K562 (cell line): Measurements from ENCODE around the gene LSM14B. TPM values are rescaled to one million over a fixed set of nuclear protein-coding genes. Genes with fewer than 3 reads are reported as not detected.
A peak's percentile ranks its signal among the peaks of the same experiment; 100 is the strongest.

Source experiments
- ATAC-seq: fragments of 200-7000 bp; cut with Tn5 transposase; 3 replicates; pipeline ENCODE4 v1.9.1; 2020; ENCODE audit warnings: moderate library complexity
- BruUV-seq: library from RNA; stranded (reverse); fragments of 400-500 nt; replicated peaks from 2 replicates; lab custom pipeline; 2021; lab: Mats Ljungman, UMichigan
- CTCF ChIA-PET: fragments of 300-600 bp; formaldehyde crosslinking; extraction: SDS; loops from one replicate; lab custom pipeline; 2021; ENCODE audit warnings: low intra/inter-chr PET ratio; lab: Yijun Ruan, JAX
- POLR2A ChIA-PET: fragments of 300-600, 350-650 bp; sonication (Branson Sonifier 250); formaldehyde crosslinking; extraction: SDS; loops from one replicate; lab custom pipeline; 2021; ENCODE audit warnings: antibody characterized with exemption, inconsistent platforms; lab: Yijun Ruan, JAX
- DNase-seq, 4 experiments: peaks; one replicate each; pipeline versions ENCODE4 v3.0.0 to v3.0.0-alpha.2; 2011 to 2018; ENCODE audit warnings: low spot score in 3 of 4, mixed read lengths in 3 of 4; ENCODE audit errors: extremely low read depth in 1 of 4
- FAIRE-seq: peaks from 2 replicates; lab custom pipeline; 2011; peaks lifted over from hg19 to GRCh38; lab: Jason Lieb, UNC
- H2AFZ ChIP-seq: 2 replicates; pipeline ENCODE4 v1.6.0; 2011; ENCODE audit warnings: low read depth, low read length, control low read depth, inconsistent platforms
- H3K27ac ChIP-seq: fragments of 200-600 bp; 3 replicates; pipeline ENCODE4 v1.8.0; 2011; ENCODE audit warnings: low read depth, mild to moderate bottlenecking, control low read depth, inconsistent platforms, low read length, moderate library complexity, mixed read lengths; ENCODE audit errors: extremely low read depth
- H3K27me3 ChIP-seq, 2 experiments: fragments of 300-600 bp in 1 of 2; 2 replicates in 1 of 2; 3 replicates in 1 of 2; pipeline versions ENCODE4 v1.6.0 to v1.8.0; 2011; ENCODE audit warnings: inconsistent platforms in 2 of 2, low read length in 2 of 2, mild to moderate bottlenecking in 1 of 2, mixed read lengths in 1 of 2, moderate library complexity in 1 of 2; ENCODE audit not compliant: control insufficient read depth in 2 of 2, insufficient read depth in 2 of 2
- H3K36me3 ChIP-seq: fragments of 300-600 bp; 3 replicates; pipeline ENCODE4 v1.8.0; 2011; ENCODE audit warnings: mild to moderate bottlenecking, low read length, inconsistent platforms; ENCODE audit not compliant: control insufficient read depth, insufficient read depth
- H3K4me1 ChIP-seq, 2 experiments: fragments of 200-600 bp in 1 of 2; replicated peaks in 1 of 2; 2 replicates in 1 of 2; 3 replicates in 1 of 2; pipeline versions ENCODE4 v1.5.1 to v1.8.0; 2011; ENCODE audit warnings: inconsistent platforms in 2 of 2, low read length in 2 of 2, mild to moderate bottlenecking in 1 of 2, mixed read lengths in 1 of 2, moderate library complexity in 1 of 2; ENCODE audit not compliant: control insufficient read depth in 2 of 2, insufficient read depth in 2 of 2
- H3K4me2 ChIP-seq: 2 replicates; pipeline ENCODE4 v1.6.1; 2011; ENCODE audit warnings: low read length, control low read depth, inconsistent platforms, mixed read lengths; ENCODE audit not compliant: insufficient read depth
- H3K4me3 ChIP-seq: fragments of 200-600 bp; sonication (generic), shearing (Covaris generic); 2 replicates; pipeline ENCODE4 v1.5.1; 2016; ENCODE audit warnings: control low read depth, inconsistent platforms
- H3K79me2 ChIP-seq: fragments of 200-600 bp; 3 replicates; pipeline ENCODE4 v1.8.0; 2011; ENCODE audit warnings: low read length, inconsistent platforms; ENCODE audit not compliant: control insufficient read depth, insufficient read depth
- H3K9ac ChIP-seq, 2 experiments: 2 replicates each; pipeline versions ENCODE4 v1.6.0 to v1.6.1; 2011; ENCODE audit warnings: low read depth in 2 of 2, low read length in 2 of 2, control low read depth in 1 of 2, inconsistent platforms in 1 of 2, mild to moderate bottlenecking in 1 of 2, mixed read lengths in 1 of 2; ENCODE audit not compliant: insufficient read depth in 1 of 2
- H3K9me1 ChIP-seq: one replicate; pipeline ENCODE4 v1.6.0; 2011; ENCODE audit warnings: inconsistent platforms, mild to moderate bottlenecking, low read length, moderate library complexity; ENCODE audit not compliant: control insufficient read depth, insufficient read depth
- H3K9me3 ChIP-seq: replicated peaks from 2 replicates; pipeline ENCODE4 v1.5.1; 2011; ENCODE audit warnings: low read depth, low read length, inconsistent platforms; ENCODE audit not compliant: control insufficient read depth, insufficient read depth
- H4K20me1 ChIP-seq: replicated peaks from 2 replicates; pipeline ENCODE4 v1.6.1; 2011; ENCODE audit warnings: low read length, inconsistent platforms, mixed read lengths; ENCODE audit not compliant: control insufficient read depth, insufficient read depth
- JUND ChIP-seq, 2 experiments: IDR thresholded peaks; 2 replicates in 1 of 2; 3 replicates in 1 of 2; pipeline ENCODE4 v1.6.1; 2011; ENCODE audit warnings: borderline replicate concordance in 2 of 2, low read depth in 2 of 2, low read length in 2 of 2, improper control_type of control experiment in 1 of 2, missing biosample characterization in 1 of 2, missing genetic modification characterization in 1 of 2, missing genetic modification reagents in 1 of 2
- MXI1 ChIP-seq: IDR thresholded peaks from 2 replicates; pipeline ENCODE4 v1.6.1; 2011; ENCODE audit warnings: low read depth, mild to moderate bottlenecking, improper control_type of control experiment, low read length
- XRCC4 ChIP-seq: IDR thresholded peaks from one replicate; pipeline ENCODE4 v1.6.1; 2011; ENCODE audit not compliant: insufficient read depth, insufficient read length; ENCODE audit errors: extremely low read depth
- ZNF12 ChIP-seq: sonication (generic); formaldehyde crosslinking; IDR thresholded peaks from 2 replicates; pipeline ENCODE4 v1.4.0; 2020; ENCODE audit warnings: mild to moderate bottlenecking, missing genetic modification reagents
- WGBS: fragments of 100-300 bp; shearing (Covaris generic); methylation state at CpG from one replicate; pipeline ENCODE4 v1.1.6; 2016; ENCODE audit warnings: low coverage, mixed read lengths; ENCODE audit not compliant: insufficient coverage; ENCODE audit errors: missing lambda C conversion rate; 5-methylcytosine and 5-hydroxymethylcytosine counted together
- in situ Hi-C: fragments of 300-500 bp; cut with MboI; formaldehyde crosslinking; loops from 4 replicates; pipeline ENCODE4 v1.15.0; 2018; ENCODE audit warnings: inconsistent platforms, mixed read lengths
- intact Hi-C: fragments of 100-400 bp; cut with micrococcal nuclease; formaldehyde crosslinking; loops from 2 replicates; pipeline ENCODE4 v1.14.2; 2022
- polyA plus RNA-seq, 8 experiments: library from polyadenylated mRNA; depleted of rRNA in 4 of 8; stranded (reverse) in 5 of 8; unstranded in 3 of 8; fragments of >200 nt; fragmentation: Nextera tagmentation in 2 of 8; fragmentation: Illumina TruSeq in 1 of 8; extraction: Ambion mirVana in 2 of 8; extraction: Trizol in 1 of 8; gene quantifications; 2 replicates each; pipeline versions ENCODE4 v1.2.1 to v1.2.3, GENCODE V29; 2011 to 2014; ENCODE audit warnings: inconsistent platforms in 1 of 8, missing spikeins in 1 of 8
- total RNA-seq, 7 experiments: library from RNA; depleted of rRNA in 6 of 7; stranded (reverse); fragments of >200 nt in 6 of 7; fragmentation: Illumina TruSeq in 2 of 7; extraction: Trizol in 2 of 7; gene quantifications; 2 replicates each; pipeline versions ENCODE4 v1.2.1 to v1.2.3, GENCODE V29; 2011 to 2021; ENCODE audit warnings: low replicate concordance in 1 of 7

Gene LSM14B
- total and polyA plus RNA-seq, 9 of the 15 experiments (the other 6 are each of a cell fraction or from before 2014, with no cell fraction given): 0.66 to 36.0 (median 20.2) TPM

- TF ChIP-seq JUND (IDR thresholded peaks at IDR 0.05; ENCODE audit: borderline replicate concordance, low read depth, low read length) (0 out of 2 replicates have a peak, but pooled peaks have one; percentile 7), JUND (tag; IDR thresholded peaks at IDR 0.05; ENCODE audit: borderline replicate concordance, low read depth, low read length) (no peak), XRCC4 (no peak), MXI1 (0 out of 2 replicates have a peak, but pooled peaks have one; percentile 33)
Observed at GRCh38 chr20:62143957-62144825, 21.9 kb downstream of the LSM14B start (continued).

- CTCF ChIA-PET: interaction anchor here (0.6 kb wide), 1 partner anchor 78 kb away, joined by 3 read pairs; no protein-coding TSS in a partner anchor
- Histone ChIP-seq H3K4me2 (peak overlapping the region; percentile 17), H2AFZ (no peak overlapping the region), H3K4me3 (no peak overlapping the region), H3K9me3 (no peaks in the 10 kb centered on the region), H3K9me1 (peaks cover 3% of the 10 kb centered on the region), H3K9ac (peak overlapping the region; percentile 26 to 74; a peak in 2 of 4 replicates), H3K27ac (peak overlapping the region; percentile 54), H3K36me3 (peaks cover 48% of the 10 kb centered on the region), H4K20me1 (peaks cover 59% of the 10 kb centered on the region), H3K79me2 (peaks cover 93% of the 10 kb centered on the region), H3K4me1 (peaks cover 43 to 75% of the 10 kb centered on the region in 2 experiments; a peak in 4 of 5 replicates), H3K27me3 (no peaks in the 10 kb centered on the region)
- intact Hi-C loops: loop anchor here (10.0 kb wide), 1 partner anchor 239 kb away; the partner anchor contains the start of gene RPS21
- DNase-seq (no peak), FAIRE-seq (no peak), ATAC-seq (no peak)
- POLR2A ChIA-PET: interaction anchor here (0.7 to 1.2 kb wide), 6 partner anchors 9 to 540 kb away, joined by 3 to 7 read pairs (median 4); no protein-coding TSS in a partner anchor
- no TSS peak for BruUV-seq
- WGBS: 49% methylated on average over 4 of the region's 7 CpGs
- in situ Hi-C loops: no loop called here
- no peak for TF ChIP-seq ZNF12 (CRISPR knock-in tag)
Observed at GRCh38 chr20:62145688-62146018, 23.4 kb downstream of the LSM14B start.
